Activated CD4-positive, alpha-beta T cell treated with anti-CD3 and anti-CD28 coated beads for 36 hours (primary cell): ENCODE data around the gene KRTAP5-2. TPM values are rescaled to one million over a fixed set of nuclear protein-coding genes. Genes with fewer than 3 reads are reported as not detected.
"Not testable (repeated sequence)": the region's sequence is repeated elsewhere in the genome, so short reads cannot be mapped to it uniquely, and the experiment has no call there.

Experiments
- ATAC-seq: fragments of 200-7000 bp; cut with Tn5 transposase; one replicate; pipeline ENCODE4 v1.10.0; 2021; ENCODE audit warnings: mild to moderate bottlenecking, moderate library complexity
- CTCF ChIA-PET: fragments of 350-600 bp; sonication (Branson Sonifier 250); formaldehyde crosslinking; loops from one replicate; lab custom pipeline; 2021; ENCODE audit warnings: antibody characterized with exemption; lab: Charles Lee
- POLR2A ChIA-PET: fragments of 350-600 bp; sonication (Branson Sonifier 250); formaldehyde crosslinking; loops from one replicate; lab custom pipeline; 2021; ENCODE audit warnings: antibody characterized with exemption, inconsistent platforms; lab: Charles Lee
- DNase-seq: peaks from one replicate; pipeline ENCODE4 v3.0.0-alpha.2; 2020
- H3K27ac Mint-ChIP-seq: one replicate; pipeline ENCODE4 v1.8.0; 2021; ENCODE audit warnings: mixed read lengths
- H3K27me3 Mint-ChIP-seq: one replicate; pipeline ENCODE4 v1.8.0; 2021; ENCODE audit warnings: mixed read lengths
- H3K36me3 Mint-ChIP-seq: one replicate; pipeline ENCODE4 v1.8.0; 2021; ENCODE audit warnings: low read depth, mixed read lengths
- H3K4me1 Mint-ChIP-seq: one replicate; pipeline ENCODE4 v1.8.0; 2021; ENCODE audit warnings: mixed read lengths
- H3K4me3 Mint-ChIP-seq: one replicate; pipeline ENCODE4 v1.8.0; 2021; ENCODE audit warnings: mild to moderate bottlenecking, moderate library complexity, mixed read lengths
- H3K9me3 Mint-ChIP-seq: one replicate; pipeline ENCODE4 v1.8.0; 2021; ENCODE audit warnings: low read depth, mixed read lengths
- intact Hi-C, 2 experiments: fragments of 100-400 bp; cut with DNase I in 1 of 2; cut with micrococcal nuclease in 1 of 2; formaldehyde crosslinking; loops; one replicate each; pipeline versions ENCODE4 v1.14.2 to v1.15.1; 2022 to 2024; cut with DNase I, micrococcal nuclease
- total RNA-seq, 2 experiments: library from RNA; stranded (reverse); gene quantifications; one replicate each; pipeline ENCODE4 v1.2.3, GENCODE V29; 2021

The KRTAP5-2 gene
- total RNA-seq, 2 experiments from 2014 or later: not detected

DNA sequence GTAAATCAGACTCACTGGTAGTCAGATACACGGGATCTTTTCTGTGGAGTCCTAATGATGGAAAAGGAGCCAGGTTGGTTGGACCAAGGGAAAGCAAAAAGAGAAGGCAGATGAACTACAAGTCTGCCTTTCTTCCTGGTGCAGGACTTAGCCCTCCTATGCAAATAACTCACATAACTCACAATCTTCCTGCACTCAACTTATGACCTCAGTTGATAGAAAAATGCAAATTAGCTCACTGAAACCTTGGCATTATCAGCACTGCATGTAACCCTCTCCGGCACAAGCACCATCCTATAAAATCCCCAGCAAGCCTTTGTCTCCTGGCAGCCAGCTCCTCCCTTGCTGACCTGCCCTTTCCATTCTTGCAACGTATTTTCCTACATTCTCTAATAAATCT lies 3.6 kb upstream of the KRTAP5-2 start:
- H3K9me3 Mint-ChIP-seq, H3K36me3 Mint-ChIP-seq, intact Hi-C loops, H3K4me1 Mint-ChIP-seq, H3K27ac Mint-ChIP-seq, H3K4me3 Mint-ChIP-seq, POLR2A ChIA-PET, DNase-seq, ATAC-seq: not testable (repeated sequence)
- CTCF ChIA-PET: interaction anchor here (0.6 to 1.0 kb wide), 3 partner anchors 24 to 183 kb away, joined by 3 read pairs; no protein-coding TSS in a partner anchor
- peaks cover 33% of the 10 kb centered on the region for H3K27me3 Mint-ChIP-seq

DNA sequence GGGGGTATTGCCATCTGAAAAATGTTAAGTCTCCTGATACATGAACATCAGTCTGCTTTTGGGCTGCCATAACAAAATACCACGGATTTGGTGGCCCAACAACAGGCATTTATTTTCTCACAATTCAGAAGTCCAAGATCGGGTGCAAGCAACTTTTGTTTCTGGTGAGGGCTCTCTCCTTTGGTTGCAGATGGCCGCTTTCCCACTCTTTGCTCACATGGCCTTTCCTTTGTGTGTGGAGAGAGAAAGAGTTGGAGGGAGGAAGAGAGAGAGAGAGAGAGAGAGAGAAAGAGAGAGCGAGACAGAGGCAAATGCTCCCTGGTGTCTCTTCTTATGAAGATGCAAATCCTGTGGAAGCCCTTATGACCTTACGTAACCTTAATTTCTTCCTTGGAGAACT lies 2.5 kb upstream of the KRTAP5-2 start:
- H3K36me3 Mint-ChIP-seq: no peaks in the 10 kb centered on the region
- ATAC-seq (no peak), DNase-seq (no peak)
- H3K27ac Mint-ChIP-seq: no peak overlapping the region
- ChIA-PET CTCF (interaction anchor here (1.7 kb wide), 1 partner anchor 26 kb away, joined by 5 read pairs; no protein-coding TSS in a partner anchor), POLR2A (no interaction called here)
- no peaks in the 10 kb centered on the region for H3K9me3 Mint-ChIP-seq
- no peak overlapping the region for H3K4me3 Mint-ChIP-seq
- H3K4me1 Mint-ChIP-seq: peaks cover 1% of the 10 kb centered on the region
- H3K27me3 Mint-ChIP-seq: peaks cover 35% of the 10 kb centered on the region
- intact Hi-C loops: no loop called here

DNA sequence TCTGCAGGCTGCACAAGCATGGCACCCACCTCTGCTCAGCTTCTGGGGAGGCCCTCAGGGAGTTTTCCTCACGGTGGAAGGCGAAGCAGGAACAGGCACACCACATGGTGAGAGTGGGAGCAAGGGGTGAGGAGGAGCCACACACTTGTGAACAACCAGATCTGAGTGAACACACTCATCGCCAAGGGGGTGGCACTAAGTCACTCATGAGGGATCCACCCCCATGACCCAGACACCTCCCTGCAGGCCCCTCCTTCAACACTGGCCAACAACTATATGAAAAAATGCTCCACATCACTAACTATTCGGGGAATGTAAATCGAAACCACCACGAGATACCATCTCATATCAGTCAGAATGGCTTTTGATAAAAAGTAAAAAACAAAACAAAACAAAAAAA lies 722 bp upstream of the KRTAP5-2 start:
- H3K27me3 Mint-ChIP-seq: peaks cover 39% of the 10 kb centered on the region
- ChIA-PET CTCF (interaction anchor here (0.5 to 1.8 kb wide), 5 partner anchors 24 to 201 kb away, joined by 3 to 7 read pairs (median 4); no protein-coding TSS in a partner anchor), POLR2A (interaction anchor here (0.6 kb wide), 1 partner anchor 164 kb away, joined by 3 read pairs; no protein-coding TSS in a partner anchor)
- H3K4me3 Mint-ChIP-seq: no peak overlapping the region
- H3K4me1 Mint-ChIP-seq: peaks cover 5% of the 10 kb centered on the region
- intact Hi-C loops: no loop called here
- no peaks in the 10 kb centered on the region for H3K36me3 Mint-ChIP-seq
- ATAC-seq (peak; percentile 42), DNase-seq (no peak)
- no peaks in the 10 kb centered on the region for H3K9me3 Mint-ChIP-seq
- H3K27ac Mint-ChIP-seq: no peak overlapping the region

DNA sequence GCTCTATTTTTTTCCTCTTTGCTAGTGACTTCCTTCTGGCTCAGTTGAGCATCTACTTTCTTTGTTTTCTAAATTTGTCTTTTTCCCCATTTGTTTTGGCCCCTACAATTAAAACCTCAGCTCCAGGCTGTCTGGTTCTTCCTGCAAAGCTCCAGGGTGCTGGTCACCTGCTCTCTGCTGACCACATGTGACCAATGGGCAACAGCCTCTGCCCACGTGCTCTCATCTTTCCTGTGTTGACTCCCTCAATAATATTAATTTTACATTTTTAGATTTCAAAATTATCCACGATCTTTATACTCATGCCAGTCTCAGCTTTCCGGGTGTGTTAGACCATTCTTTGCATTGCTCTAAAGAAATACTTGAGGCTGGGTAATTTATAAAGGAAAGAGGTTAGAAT lies 312 bp upstream of the KRTAP5-2 start:
- H3K4me1 Mint-ChIP-seq, H3K4me3 Mint-ChIP-seq, H3K9me3 Mint-ChIP-seq, H3K27ac Mint-ChIP-seq, ATAC-seq, intact Hi-C loops, DNase-seq, POLR2A ChIA-PET, H3K36me3 Mint-ChIP-seq: not testable (repeated sequence)
- CTCF ChIA-PET: interaction anchor here (1.3 to 1.8 kb wide), 2 partner anchors 24 to 54 kb away, joined by 4 to 7 read pairs; no protein-coding TSS in a partner anchor
- peaks cover 37% of the 10 kb centered on the region for H3K27me3 Mint-ChIP-seq

DNA sequence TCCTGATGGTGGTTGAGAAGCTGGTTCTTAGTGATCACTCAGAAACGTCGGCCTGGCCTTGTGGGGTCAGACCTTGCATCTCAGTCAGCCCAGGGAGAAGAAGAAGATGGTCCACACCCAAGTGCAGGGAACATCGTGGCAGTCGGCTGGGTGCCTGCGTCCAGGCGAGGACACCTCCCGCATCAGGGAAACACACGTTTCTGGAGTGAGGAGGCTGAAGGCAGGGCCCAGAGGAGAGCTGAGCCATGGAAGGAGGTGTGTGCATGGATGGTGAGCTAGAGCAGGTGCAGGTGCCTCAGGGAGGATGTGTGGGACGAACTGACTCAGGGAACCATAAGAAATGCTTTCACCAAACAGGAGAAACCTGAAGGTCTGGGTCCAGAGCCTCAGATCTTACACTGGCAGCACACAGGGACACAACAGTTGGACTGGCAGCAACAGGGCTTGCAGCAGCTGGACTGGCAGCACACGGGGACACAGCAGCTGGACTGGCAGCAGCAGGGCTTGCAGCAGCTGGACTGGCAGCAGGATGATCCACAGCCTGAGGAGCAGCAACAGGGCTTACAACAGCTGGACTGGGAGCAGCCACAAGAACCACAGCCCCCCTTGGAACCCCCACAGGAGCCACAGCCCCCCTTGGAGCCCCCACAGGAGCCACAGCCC lies 632 bp downstream of the KRTAP5-2 start:
- no peaks in the 10 kb centered on the region for H3K9me3 Mint-ChIP-seq
- H3K27ac Mint-ChIP-seq: no peak overlapping the region
- peaks cover 5% of the 10 kb centered on the region for H3K4me1 Mint-ChIP-seq
- ChIA-PET POLR2A (no interaction called here), CTCF (interaction anchor here (0.5 to 1.8 kb wide), 7 partner anchors 10 to 235 kb away, joined by 3 to 7 read pairs (median 3); no protein-coding TSS in a partner anchor)
- ATAC-seq: no peak
- H3K27me3 Mint-ChIP-seq: peaks cover 34% of the 10 kb centered on the region
- intact Hi-C loops: no loop called here
- no peak overlapping the region for H3K4me3 Mint-ChIP-seq
- H3K36me3 Mint-ChIP-seq: no peaks in the 10 kb centered on the region
- no peak for DNase-seq

DNA sequence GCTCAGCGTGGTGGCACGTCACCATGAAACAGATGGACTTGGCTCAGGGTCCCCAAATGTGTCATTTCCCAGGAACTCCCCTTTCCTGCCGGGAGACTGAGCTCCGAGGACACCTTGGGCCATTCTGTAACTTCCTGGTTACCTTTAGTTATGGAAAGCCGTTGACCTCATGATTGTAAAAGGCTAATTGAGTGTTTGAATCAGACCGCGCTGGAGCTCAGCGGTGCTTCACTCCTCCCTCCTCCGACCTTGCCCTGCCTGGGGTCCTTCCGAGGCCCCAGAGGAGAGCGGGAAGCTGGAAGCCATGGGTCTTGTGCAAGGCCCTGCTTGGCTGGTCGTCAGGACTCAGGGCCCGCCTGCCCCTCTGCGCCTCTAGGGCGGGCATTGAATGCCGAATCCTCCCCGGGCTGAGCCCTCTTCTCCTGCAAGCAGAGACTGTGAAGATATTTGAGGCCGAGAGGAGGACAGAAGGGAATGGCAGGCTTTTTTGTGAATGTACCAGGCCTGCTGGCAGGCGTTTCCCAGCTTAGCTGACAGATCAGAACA lies 1.4 kb downstream of the KRTAP5-2 start:
- H3K27me3 Mint-ChIP-seq: peaks cover 30% of the 10 kb centered on the region
- H3K36me3 Mint-ChIP-seq, ATAC-seq, DNase-seq, H3K4me1 Mint-ChIP-seq, H3K4me3 Mint-ChIP-seq, intact Hi-C loops, POLR2A ChIA-PET, H3K27ac Mint-ChIP-seq, H3K9me3 Mint-ChIP-seq: not testable (repeated sequence)
- CTCF ChIA-PET: interaction anchor here (0.6 to 1.2 kb wide), 4 partner anchors 9 to 236 kb away, joined by 3 to 4 read pairs (median 3); no protein-coding TSS in a partner anchor

DNA sequence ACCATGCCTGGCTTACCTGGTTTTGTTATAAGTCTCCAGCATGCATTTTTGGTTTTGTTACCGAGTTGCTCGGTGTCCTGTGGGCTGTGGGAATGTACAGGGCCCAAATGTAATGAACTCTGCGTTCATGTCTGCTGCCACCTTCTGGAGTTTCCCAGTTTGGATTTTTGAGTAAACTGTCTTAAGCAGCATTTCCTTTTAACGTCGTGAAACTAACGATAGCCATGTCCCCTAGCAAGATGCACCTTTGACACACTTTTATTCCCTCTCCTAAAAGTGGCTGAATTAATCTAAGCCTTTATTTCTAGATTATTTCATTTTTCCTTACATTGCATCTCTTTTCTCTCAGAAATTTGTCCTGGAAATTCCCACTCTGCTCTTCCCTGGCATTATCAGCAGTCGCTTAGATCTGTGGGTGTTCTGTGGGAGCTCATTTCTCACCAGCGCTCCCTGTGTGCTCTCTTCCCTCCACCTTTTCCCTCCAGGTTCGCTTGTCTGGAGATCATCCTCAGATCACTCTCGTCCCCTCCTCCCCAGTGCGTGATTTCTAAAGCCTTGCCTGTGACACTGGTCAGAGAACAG lies 2.0 kb downstream of the KRTAP5-2 start:
- H3K36me3 Mint-ChIP-seq, POLR2A ChIA-PET, H3K27ac Mint-ChIP-seq, ATAC-seq, H3K4me3 Mint-ChIP-seq, H3K4me1 Mint-ChIP-seq, H3K9me3 Mint-ChIP-seq, DNase-seq: not testable (repeated sequence)
- intact Hi-C loops: loop anchor here in 1 of 2 experiments (1.0 kb wide), 1 partner anchor 33 kb away; the partner anchor contains the start of gene KRTAP5-5
- CTCF ChIA-PET: interaction anchor here (0.6 to 2.5 kb wide), 8 partner anchors 8 to 30 kb away, joined by 3 to 16 read pairs (median 3); no protein-coding TSS in a partner anchor
- peaks cover 29% of the 10 kb centered on the region for H3K27me3 Mint-ChIP-seq

DNA sequence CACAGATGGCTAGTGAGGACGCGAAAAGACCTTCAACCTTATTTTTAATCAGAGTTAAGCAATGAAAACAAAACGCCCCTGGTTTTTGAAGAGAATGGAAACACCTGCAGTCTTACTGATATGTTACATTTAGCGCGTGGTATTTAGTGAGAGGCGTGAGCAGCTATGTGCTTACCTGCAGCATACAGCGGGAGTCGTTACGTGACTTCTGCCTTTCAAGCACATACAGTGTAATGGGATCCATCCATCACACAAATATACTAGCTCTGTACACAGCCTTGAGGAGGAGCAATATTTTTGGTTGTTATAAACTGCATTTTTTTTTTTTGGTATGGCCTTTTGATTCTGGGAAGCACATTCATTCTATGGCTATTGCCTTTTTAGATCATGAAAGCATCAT lies 5.5 kb downstream of the KRTAP5-2 start:
- ATAC-seq (no peak), DNase-seq (no peak)
- H3K4me3 Mint-ChIP-seq: no peak overlapping the region
- H3K9me3 Mint-ChIP-seq: peaks cover 7% of the 10 kb centered on the region
- H3K4me1 Mint-ChIP-seq: peaks cover 11% of the 10 kb centered on the region
- ChIA-PET POLR2A (no interaction called here), CTCF (no interaction called here)
- peaks cover 18% of the 10 kb centered on the region for H3K27me3 Mint-ChIP-seq
- intact Hi-C loops: no loop called here
- no peak overlapping the region for H3K27ac Mint-ChIP-seq
- peaks cover 5% of the 10 kb centered on the region for H3K36me3 Mint-ChIP-seq

DNA sequence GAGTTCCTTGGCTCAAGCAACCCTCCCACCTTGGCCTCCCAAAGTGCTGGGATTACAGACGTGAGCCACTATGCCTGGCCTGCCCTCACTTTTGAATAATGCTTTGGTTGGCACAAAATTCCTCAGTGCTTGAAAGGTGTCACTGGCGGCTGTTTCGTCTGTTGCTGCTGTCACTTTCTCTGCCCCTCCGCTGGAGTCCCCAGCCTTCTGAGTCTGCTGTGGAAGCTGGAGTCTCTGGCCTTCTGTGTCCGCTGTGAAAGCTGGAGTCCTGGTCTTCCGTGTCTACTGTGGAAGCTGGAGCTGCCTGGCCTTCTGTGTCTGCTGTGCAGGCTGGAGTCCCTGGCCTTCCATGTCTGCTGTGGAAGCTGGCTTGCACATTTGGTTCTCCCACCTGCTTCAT lies 8.1 kb downstream of the KRTAP5-2 start:
- DNase-seq (no peak), ATAC-seq (no peak)
- peaks cover 7% of the 10 kb centered on the region for H3K9me3 Mint-ChIP-seq
- peaks cover 4% of the 10 kb centered on the region for H3K27me3 Mint-ChIP-seq
- intact Hi-C loops: no loop called here
- H3K4me3 Mint-ChIP-seq: no peak overlapping the region
- H3K36me3 Mint-ChIP-seq: peaks cover 5% of the 10 kb centered on the region
- H3K4me1 Mint-ChIP-seq: peaks cover 6% of the 10 kb centered on the region
- ChIA-PET CTCF (interaction anchor here (0.7 to 3.7 kb wide), 2 partner anchors 14 to 44 kb away, joined by 3 to 31 read pairs; no protein-coding TSS in a partner anchor), POLR2A (no interaction called here)
- no peak overlapping the region for H3K27ac Mint-ChIP-seq

DNA sequence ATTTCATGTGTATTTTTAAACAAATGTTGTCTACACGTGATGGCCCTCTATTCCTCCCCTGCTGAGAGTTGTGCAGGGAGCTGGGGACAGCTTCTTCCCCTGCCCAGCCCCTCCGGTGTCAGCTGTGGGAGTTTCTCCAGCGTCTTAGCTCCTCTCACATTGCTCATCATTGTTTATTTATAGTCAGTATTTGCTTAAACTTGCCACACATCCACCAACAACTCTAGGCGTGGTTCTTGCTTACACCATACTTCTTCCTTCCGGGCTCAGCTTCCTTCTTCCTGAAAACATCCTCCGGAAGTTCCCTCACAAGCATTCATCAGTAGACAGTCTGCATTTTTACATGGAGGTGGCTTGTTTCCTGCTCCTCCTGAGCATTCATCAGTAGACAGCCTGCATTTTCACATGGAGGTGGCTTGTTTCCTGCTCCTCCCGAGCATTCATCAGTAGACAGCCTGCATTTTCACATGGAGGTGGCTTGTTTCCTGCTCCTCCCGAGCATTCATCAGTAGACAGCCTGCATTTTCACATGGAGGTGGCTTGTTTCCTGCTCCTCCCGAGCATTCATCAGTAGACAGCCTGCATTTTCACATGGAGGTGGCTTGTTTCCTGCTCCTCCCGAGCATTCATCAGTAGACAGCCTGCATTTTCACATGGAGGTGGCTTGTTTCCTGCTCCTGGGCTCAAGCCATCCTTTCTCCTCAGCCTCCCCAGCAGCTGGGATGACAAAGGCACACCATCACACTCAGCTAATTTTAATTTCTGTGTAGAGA lies 8.7 kb downstream of the KRTAP5-2 start:
- H3K27me3 Mint-ChIP-seq, POLR2A ChIA-PET, intact Hi-C loops, H3K9me3 Mint-ChIP-seq, H3K36me3 Mint-ChIP-seq, ATAC-seq, H3K4me1 Mint-ChIP-seq, DNase-seq: not testable (repeated sequence)
- H3K4me3 Mint-ChIP-seq: peak overlapping the region; percentile 29
- CTCF ChIA-PET: interaction anchor here (1.0 to 3.7 kb wide), 3 partner anchors 14 to 449 kb away, joined by 3 to 31 read pairs (median 5); no protein-coding TSS in a partner anchor
- H3K27ac Mint-ChIP-seq: peak overlapping the region; percentile 86

DNA sequence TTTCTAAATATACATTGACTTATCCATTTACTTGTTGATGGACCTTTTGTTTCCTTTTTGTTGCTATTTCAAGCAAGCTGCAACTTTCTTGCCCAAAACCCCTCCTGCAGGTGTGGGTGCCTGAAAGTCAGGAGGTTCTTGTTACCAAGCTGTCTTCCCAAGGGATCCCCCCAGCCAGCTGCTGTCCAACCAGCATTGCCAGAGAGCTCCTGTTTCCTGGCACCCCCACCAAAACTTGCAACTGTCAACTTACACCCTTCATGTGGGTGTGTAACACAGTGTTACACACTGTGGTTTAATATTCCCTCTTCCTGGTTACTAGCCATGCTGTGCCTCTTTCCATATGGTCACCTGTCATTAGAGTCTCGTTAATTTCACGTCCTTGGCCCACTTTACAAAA lies 11.4 kb downstream of the KRTAP5-2 start:
- intact Hi-C loops: no loop called here
- DNase-seq (no peak), ATAC-seq (no peak)
- peaks cover 7% of the 10 kb centered on the region for H3K9me3 Mint-ChIP-seq
- POLR2A ChIA-PET: no interaction called here
- H3K4me3 Mint-ChIP-seq: no peak overlapping the region
- no peak overlapping the region for H3K27ac Mint-ChIP-seq
- peaks cover 9% of the 10 kb centered on the region for H3K4me1 Mint-ChIP-seq
- peaks cover 5% of the 10 kb centered on the region for H3K36me3 Mint-ChIP-seq
- peaks cover 2% of the 10 kb centered on the region for H3K27me3 Mint-ChIP-seq
- CTCF ChIA-PET: interaction anchor here (2.6 kb wide), 1 partner anchor 12 kb away, joined by 8 read pairs; no protein-coding TSS in a partner anchor
